Measurements from ENCODE around the gene FMNL2.

DNA sequence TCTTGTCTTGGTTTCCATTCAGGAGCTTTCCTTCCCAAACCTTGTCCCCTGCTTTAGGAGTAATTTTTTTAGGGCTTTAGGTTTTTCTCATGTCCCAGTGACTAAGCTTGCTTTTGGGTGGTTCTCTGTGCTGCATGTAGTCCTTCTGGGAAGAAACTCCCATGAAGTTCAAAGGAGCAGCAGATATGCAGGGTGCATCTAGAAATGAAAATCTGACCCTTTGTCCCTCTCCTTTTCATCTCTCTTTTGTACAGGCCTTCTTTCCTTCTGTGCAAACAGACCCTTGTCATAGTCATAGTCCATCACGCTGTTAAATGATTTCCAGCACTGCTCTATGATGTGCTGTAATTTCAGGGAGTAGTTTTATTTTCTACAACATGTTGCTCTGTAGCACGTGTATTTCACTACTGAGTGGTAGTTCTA, 20.4 kb downstream of the FMNL2 start:
- TF ChIP-seq, protein P1, sequence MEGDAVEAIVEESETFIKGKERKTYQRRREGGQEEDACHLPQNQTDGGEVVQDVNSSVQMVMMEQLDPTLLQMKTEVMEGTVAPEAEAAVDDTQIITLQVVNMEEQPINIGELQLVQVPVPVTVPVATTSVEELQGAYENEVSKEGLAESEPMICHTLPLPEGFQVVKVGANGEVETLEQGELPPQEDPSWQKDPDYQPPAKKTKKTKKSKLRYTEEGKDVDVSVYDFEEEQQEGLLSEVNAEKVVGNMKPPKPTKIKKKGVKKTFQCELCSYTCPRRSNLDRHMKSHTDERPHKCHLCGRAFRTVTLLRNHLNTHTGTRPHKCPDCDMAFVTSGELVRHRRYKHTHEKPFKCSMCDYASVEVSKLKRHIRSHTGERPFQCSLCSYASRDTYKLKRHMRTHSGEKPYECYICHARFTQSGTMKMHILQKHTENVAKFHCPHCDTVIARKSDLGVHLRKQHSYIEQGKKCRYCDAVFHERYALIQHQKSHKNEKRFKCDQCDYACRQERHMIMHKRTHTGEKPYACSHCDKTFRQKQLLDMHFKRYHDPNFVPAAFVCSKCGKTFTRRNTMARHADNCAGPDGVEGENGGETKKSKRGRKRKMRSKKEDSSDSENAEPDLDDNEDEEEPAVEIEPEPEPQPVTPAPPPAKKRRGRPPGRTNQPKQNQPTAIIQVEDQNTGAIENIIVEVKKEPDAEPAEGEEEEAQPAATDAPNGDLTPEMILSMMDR (IDR thresholded peaks at IDR 0.05 in 4 of 5, conservative IDR thresholded peaks at IDR 0.05 in 1 of 5), result no peak
- TF ChIP-seq POLR2A (IDR thresholded peaks at IDR 0.05), result no peak

Measured in gastrocnemius medialis (tissue), 4 donors.